Epithelial cell of esophagus (primary cell): Measurements from ENCODE around the gene CD84.

Experiments used
- DNase-seq: peaks from one replicate; pipeline ENCODE4 v3.0.0; 2010; ENCODE audit warnings: low read depth
- H3K4me3 ChIP-seq: 2 replicates; pipeline ENCODE4 v1.5.1; 2011; ENCODE audit warnings: mild to moderate bottlenecking, low read length, control low read depth
- CTCF ChIP-seq: IDR thresholded peaks from 2 replicates; pipeline ENCODE4 v1.5.1; 2011; ENCODE audit warnings: low read depth, mild to moderate bottlenecking, low read length, control low read depth, inconsistent platforms; ENCODE audit not compliant: insufficient read depth; ENCODE audit errors: missing control alignments

The CD84 gene

DNA sequence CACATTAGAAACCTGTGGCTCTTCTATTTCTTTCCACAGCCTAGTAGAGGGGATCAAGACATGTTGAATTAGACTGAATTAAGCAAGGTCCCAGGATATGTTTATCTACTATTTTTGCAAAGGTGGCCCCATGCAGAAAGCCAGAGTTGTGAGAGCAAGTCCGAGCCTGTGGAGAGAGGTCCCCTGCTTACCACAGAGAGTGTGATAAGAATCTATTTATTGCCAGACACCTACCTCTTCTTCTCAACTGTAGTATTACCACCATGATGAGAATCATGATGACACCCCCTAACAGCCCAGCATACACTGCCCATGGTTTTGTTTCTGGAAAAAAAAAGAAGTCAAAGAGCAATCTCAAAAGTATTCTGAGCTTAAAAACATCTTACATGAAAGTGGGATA, 44.6 kb upstream of the CD84 start:
- TF ChIP-seq CTCF, result no peak
- no peak overlapping the region for H3K4me3 ChIP-seq
- no peak for DNase-seq

- no peak for TF ChIP-seq CTCF
- no peak overlapping the region for H3K4me3 ChIP-seq
- no peak for DNase-seq
Measured at GRCh38 chr1:160623227-160623633, 43.9 kb upstream of the CD84 start.

DNA sequence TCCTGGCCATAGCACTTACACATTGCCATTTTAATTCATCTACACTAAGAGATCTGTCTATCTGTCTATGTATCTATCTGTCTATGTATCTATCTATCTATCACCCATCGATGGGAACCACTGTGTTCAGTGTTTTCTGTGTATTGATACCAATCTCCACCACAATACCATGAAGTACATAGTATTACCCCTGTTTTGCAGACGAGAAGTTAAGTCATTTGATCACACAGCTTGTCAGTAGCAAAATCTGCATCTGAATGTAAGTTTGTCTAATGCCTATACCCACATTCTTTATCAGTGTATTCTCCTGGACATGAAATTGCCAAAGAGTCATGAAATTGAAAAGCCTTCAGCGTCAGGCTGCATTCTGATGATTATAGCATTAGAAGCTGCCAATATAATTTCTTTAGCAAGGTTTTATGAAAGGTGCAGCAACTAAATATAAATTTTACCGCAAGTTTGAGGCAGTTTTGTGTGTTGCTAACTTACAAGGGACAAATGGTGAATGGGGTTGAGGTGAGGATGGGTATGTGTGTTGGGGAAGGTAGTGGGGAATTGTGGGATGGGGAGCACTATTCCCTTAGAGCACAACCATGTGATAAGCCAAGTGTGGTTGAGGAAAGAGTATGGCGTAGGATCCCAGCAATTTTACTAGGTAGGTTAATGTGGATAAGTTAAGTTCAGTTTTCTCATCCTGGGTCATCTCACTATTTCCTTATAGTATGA, 43.4 kb upstream of the CD84 start:
- TF ChIP-seq CTCF, result no peak
- DNase-seq, result no peak
- H3K4me3 ChIP-seq, result no peak overlapping the region

DNA sequence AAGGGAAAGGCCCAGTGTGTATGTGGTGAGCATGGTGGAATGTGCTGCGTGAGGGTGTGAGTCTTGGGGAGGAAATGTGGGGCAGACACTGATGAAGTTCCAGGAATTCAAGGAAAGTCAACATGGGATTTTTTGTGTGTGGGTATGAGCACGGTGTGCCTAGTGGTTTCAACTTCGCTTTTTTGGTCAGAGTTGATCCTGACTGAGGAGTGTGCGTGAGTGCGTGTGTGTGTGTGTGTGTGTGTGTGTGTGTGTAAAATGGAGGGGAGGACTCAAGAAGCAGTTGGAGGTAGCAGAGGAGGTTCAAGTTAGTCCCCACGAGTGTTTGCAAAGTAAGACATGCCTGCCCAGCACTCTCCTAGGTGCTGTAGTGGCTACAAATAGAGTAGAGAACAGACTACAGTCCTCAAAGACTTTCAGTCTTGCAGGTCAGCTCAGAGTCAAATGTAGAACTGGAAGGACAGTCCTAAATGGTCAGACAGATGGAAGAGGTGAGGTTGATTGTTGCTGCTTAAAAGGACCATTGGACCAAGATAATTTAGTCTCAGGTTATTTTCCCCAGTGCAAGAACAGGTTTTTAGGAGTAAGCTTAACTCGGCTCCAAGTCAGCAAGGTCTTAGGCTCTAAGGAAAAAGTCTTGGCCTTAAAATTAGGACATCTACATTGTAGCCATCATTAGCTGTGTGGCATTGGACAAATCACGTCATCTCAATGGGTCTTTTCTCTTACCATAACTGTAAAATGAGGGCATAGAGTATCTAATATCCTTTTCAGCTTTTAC, 42.5 kb upstream of the CD84 start:
- no peak for TF ChIP-seq CTCF
- H3K4me3 ChIP-seq, result no peak overlapping the region
- DNase-seq, result no peak

- no peak for DNase-seq
- TF ChIP-seq CTCF, result no peak
- H3K4me3 ChIP-seq, result no peak overlapping the region
Measured at GRCh38 chr1:160620942-160621632, 41.8 kb upstream of the CD84 start.

- no peak overlapping the region for H3K4me3 ChIP-seq
- no peak for TF ChIP-seq CTCF
- DNase-seq, result no peak
Measured at GRCh38 chr1:160619742-160620277, 40.5 kb upstream of the CD84 start.
